WTC11 (cell line): ENCODE measurements around the gene SEC24A. TPM values are rescaled to one million over a fixed set of nuclear protein-coding genes. Genes with fewer than 3 reads are reported as not detected.
"Not testable (repeated sequence)": the region's sequence is repeated elsewhere in the genome, so short reads cannot be mapped to it uniquely, and the experiment has no call there.

ENCODE experiments used
- ATAC-seq: fragments of 200-7000 bp; cut with Tn5 transposase; 2 replicates; pipeline ENCODE4 v1.10.0; 2021; ENCODE audit warnings: mild to moderate bottlenecking, moderate library complexity
- CTCF ChIA-PET: fragments of 300-600 bp; sonication (Branson Sonifier 250); formaldehyde crosslinking; loops from one replicate; lab custom pipeline; 2021; ENCODE audit warnings: antibody characterized with exemption; lab: Charles Lee
- POLR2A ChIA-PET: fragments of 350-600 bp; sonication (Branson Sonifier 250); formaldehyde crosslinking; loops from one replicate; lab custom pipeline; 2021; ENCODE audit warnings: antibody characterized with exemption; lab: Charles Lee
- DNase-seq: peaks from one replicate; pipeline ENCODE4 v3.0.0; 2021; ENCODE audit warnings: low spot score
- H3K27ac Mint-ChIP-seq: 2 replicates; pipeline ENCODE4 v1.8.0; 2021; ENCODE audit warnings: mixed read lengths
- H3K27me3 Mint-ChIP-seq: 2 replicates; pipeline ENCODE4 v1.8.0; 2021; ENCODE audit warnings: low read depth, mild to moderate bottlenecking, moderate library complexity, mixed read lengths
- H3K36me3 Mint-ChIP-seq: 2 replicates; pipeline ENCODE4 v1.8.0; 2021; ENCODE audit warnings: mixed read lengths
- H3K4me1 Mint-ChIP-seq: 2 replicates; pipeline ENCODE4 v1.8.0; 2022; ENCODE audit warnings: mixed read lengths
- H3K4me3 Mint-ChIP-seq: 2 replicates; pipeline ENCODE4 v1.8.0; 2021; ENCODE audit warnings: mild to moderate bottlenecking, moderate library complexity, mixed read lengths
- H3K9me3 Mint-ChIP-seq: 2 replicates; pipeline ENCODE4 v1.8.0; 2021; ENCODE audit warnings: mixed read lengths
- E2F1 ChIP-seq: sonication (generic); formaldehyde crosslinking; IDR thresholded peaks from 2 replicates; pipeline ENCODE4 v1.8.0; 2022; ENCODE audit warnings: mild to moderate bottlenecking, missing genetic modification reagents
- FOXJ3 ChIP-seq: sonication (generic); formaldehyde crosslinking; IDR thresholded peaks from 2 replicates; pipeline ENCODE4 v1.9.0; 2021; ENCODE audit warnings: missing genetic modification reagents, mild to moderate bottlenecking, borderline replicate concordance
- SP1 ChIP-seq: sonication (generic); formaldehyde crosslinking; conservative IDR thresholded peaks from 2 replicates; pipeline ENCODE4 v1.8.1; 2022; ENCODE audit warnings: missing genetic modification reagents
- TCF7 ChIP-seq: sonication (generic); formaldehyde crosslinking; IDR thresholded peaks from 2 replicates; pipeline ENCODE4 v1.8.0; 2022; ENCODE audit warnings: mild to moderate bottlenecking, low read depth, missing genetic modification reagents, moderate library complexity
- USF2 ChIP-seq: sonication (generic); formaldehyde crosslinking; IDR thresholded peaks from 2 replicates; pipeline ENCODE4 v1.8.1; 2023; ENCODE audit warnings: mild to moderate bottlenecking, missing genetic modification reagents, moderate library complexity
- total RNA-seq: library from RNA; stranded (reverse); gene quantifications from 3 replicates; pipeline ENCODE4 v1.2.3, GENCODE V29; 2021
- TF ChIP-seq, protein P1 (sequence below): sonication (generic); formaldehyde crosslinking; IDR thresholded peaks from 2 replicates; pipeline ENCODE4 v1.8.0; 2023; ENCODE audit warnings: missing genetic modification reagents, mild to moderate bottlenecking, borderline replicate concordance
- TF ChIP-seq, protein P2 (sequence below): fragments of 250-450 bp; sonication (Bioruptor Pico); IDR thresholded peaks from 2 replicates; pipeline ENCODE4 v1.9.0; 2021; ENCODE audit warnings: mild to moderate bottlenecking

SEC24A gene
- total RNA-seq, 1 experiment from 2014 or later: 30.5 TPM

DNA sequence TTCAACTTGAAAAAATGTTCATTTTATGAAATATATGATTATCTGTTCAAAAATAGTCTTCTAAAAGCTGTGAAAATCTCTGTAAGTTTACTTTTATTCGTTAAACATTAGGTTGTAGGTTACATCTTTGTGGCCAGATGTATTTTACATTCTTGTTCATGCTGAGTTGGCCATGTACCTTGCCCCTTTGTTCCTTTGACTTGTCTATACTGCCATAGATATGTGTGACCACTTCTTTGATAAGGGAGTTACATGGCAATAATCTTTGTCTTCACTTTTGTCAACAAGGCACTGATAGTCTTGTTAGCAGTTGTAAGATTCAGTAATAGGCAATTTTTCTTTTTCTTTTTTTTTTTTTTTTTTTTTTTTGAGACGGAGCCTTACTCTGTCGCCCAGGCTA is 15.9 kb downstream of the SEC24A start:
- ChIA-PET CTCF (no interaction called here), POLR2A (no interaction called here)
- Mint-ChIP-seq H3K27me3 (no peaks in the 10 kb centered on the region), H3K4me3 (no peak overlapping the region), H3K27ac (no peak overlapping the region), H3K4me1 (0 out of 2 replicates have a peak, but pooled peaks cover 2% of the 10 kb centered on the region), H3K36me3 (peaks cover 30% of the 10 kb centered on the region), H3K9me3 (no peaks in the 10 kb centered on the region)
- ATAC-seq (no peak), DNase-seq (no peak)
- TF ChIP-seq, protein P1, sequence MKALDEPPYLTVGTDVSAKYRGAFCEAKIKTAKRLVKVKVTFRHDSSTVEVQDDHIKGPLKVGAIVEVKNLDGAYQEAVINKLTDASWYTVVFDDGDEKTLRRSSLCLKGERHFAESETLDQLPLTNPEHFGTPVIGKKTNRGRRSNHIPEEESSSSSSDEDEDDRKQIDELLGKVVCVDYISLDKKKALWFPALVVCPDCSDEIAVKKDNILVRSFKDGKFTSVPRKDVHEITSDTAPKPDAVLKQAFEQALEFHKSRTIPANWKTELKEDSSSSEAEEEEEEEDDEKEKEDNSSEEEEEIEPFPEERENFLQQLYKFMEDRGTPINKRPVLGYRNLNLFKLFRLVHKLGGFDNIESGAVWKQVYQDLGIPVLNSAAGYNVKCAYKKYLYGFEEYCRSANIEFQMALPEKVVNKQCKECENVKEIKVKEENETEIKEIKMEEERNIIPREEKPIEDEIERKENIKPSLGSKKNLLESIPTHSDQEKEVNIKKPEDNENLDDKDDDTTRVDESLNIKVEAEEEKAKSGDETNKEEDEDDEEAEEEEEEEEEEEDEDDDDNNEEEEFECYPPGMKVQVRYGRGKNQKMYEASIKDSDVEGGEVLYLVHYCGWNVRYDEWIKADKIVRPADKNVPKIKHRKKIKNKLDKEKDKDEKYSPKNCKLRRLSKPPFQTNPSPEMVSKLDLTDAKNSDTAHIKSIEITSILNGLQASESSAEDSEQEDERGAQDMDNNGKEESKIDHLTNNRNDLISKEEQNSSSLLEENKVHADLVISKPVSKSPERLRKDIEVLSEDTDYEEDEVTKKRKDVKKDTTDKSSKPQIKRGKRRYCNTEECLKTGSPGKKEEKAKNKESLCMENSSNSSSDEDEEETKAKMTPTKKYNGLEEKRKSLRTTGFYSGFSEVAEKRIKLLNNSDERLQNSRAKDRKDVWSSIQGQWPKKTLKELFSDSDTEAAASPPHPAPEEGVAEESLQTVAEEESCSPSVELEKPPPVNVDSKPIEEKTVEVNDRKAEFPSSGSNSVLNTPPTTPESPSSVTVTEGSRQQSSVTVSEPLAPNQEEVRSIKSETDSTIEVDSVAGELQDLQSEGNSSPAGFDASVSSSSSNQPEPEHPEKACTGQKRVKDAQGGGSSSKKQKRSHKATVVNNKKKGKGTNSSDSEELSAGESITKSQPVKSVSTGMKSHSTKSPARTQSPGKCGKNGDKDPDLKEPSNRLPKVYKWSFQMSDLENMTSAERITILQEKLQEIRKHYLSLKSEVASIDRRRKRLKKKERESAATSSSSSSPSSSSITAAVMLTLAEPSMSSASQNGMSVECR (CRISPR knock-in tag): no peak
- TF ChIP-seq TCF7 (CRISPR knock-in tag): no peak
- no peak for TF ChIP-seq SP1 (CRISPR knock-in tag)
- TF ChIP-seq USF2 (CRISPR knock-in tag): no peak
- TF ChIP-seq, protein P2, sequence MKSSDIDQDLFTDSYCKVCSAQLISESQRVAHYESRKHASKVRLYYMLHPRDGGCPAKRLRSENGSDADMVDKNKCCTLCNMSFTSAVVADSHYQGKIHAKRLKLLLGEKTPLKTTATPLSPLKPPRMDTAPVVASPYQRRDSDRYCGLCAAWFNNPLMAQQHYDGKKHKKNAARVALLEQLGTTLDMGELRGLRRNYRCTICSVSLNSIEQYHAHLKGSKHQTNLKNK (CRISPR knock-in tag): no peak
- no peak for TF ChIP-seq FOXJ3 (CRISPR knock-in tag)

DNA sequence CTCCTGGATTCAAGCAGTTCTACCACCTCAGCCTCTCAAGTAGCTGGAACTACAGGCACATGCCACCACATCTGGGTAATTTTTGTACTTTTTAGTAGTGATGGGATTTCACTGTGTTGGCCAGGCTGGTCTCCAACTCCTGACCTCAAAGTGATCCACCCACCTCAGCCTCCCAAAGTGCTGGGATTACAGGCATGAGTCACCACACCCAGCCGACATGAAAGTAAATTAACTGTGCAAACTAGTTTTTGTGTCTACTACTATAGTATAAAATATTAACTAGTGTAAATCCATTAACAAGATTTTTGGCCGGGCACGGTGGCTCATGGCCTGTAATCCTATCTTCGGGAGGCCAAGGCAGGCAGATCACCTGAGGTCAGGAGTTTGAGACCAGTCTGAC is 25.0 kb downstream of the SEC24A start:
- peaks cover 35% of the 10 kb centered on the region for H3K36me3 Mint-ChIP-seq
- POLR2A ChIA-PET, H3K4me3 Mint-ChIP-seq, H3K9me3 Mint-ChIP-seq, H3K27ac Mint-ChIP-seq, CTCF ChIA-PET, H3K27me3 Mint-ChIP-seq, ATAC-seq, H3K4me1 Mint-ChIP-seq, DNase-seq: not testable (repeated sequence)

- not testable (repeated sequence) for H3K9me3 Mint-ChIP-seq, H3K4me1 Mint-ChIP-seq, H3K27ac Mint-ChIP-seq, H3K4me3 Mint-ChIP-seq, H3K27me3 Mint-ChIP-seq, ATAC-seq, DNase-seq
- CTCF ChIA-PET: interaction anchor here (0.6 kb wide), 1 partner anchor 283 kb away, joined by 4 read pairs; no protein-coding TSS in a partner anchor
- H3K36me3 Mint-ChIP-seq: peaks cover 38% of the 10 kb centered on the region
- POLR2A ChIA-PET: interaction anchor here (0.7 kb wide), 1 partner anchor 865 kb away, joined by 7 read pairs; no protein-coding TSS in a partner anchor
Observed at GRCh38 chr5:134677357-134677756, 28.8 kb downstream of the SEC24A start.

- CTCF ChIA-PET, H3K27ac Mint-ChIP-seq, H3K4me3 Mint-ChIP-seq, H3K4me1 Mint-ChIP-seq, DNase-seq, H3K27me3 Mint-ChIP-seq, POLR2A ChIA-PET, ATAC-seq, H3K9me3 Mint-ChIP-seq: not testable (repeated sequence)
- H3K36me3 Mint-ChIP-seq: peaks cover 58% of the 10 kb centered on the region
Observed at GRCh38 chr5:134690144-134690543, 41.6 kb downstream of the SEC24A start.

DNA sequence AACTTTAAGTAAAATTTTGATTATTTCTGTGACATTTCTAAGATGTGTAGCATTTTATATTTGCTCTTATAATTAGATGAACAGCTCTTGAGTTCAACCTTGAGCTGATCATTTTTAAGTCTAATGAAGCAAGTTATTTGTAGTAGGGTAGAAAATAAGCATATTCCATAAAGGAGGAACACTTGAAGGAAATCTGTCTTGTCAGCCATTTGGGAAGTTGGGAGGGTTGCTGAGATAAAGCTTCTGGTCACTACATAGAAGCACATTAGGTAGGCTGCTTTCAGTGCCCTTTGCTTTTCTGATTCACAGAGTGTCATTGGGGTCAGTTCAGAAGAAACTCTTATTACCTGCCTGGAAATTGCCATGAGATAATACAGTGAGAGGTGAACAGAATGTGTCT is 44.1 kb downstream of the SEC24A start:
- DNase-seq (no peak), ATAC-seq (no peak)
- peaks cover 51% of the 10 kb centered on the region for H3K36me3 Mint-ChIP-seq
- H3K27me3 Mint-ChIP-seq: no peaks in the 10 kb centered on the region
- H3K9me3 Mint-ChIP-seq: no peaks in the 10 kb centered on the region
- H3K4me3 Mint-ChIP-seq: no peak overlapping the region
- POLR2A ChIA-PET: no interaction called here
- H3K27ac Mint-ChIP-seq: no peak overlapping the region
- CTCF ChIA-PET: no interaction called here
- H3K4me1 Mint-ChIP-seq: no peaks in the 10 kb centered on the region
- TF ChIP-seq E2F1 (CRISPR knock-in tag): no peak
